ENCODE data around the gene CLDN6. TPM values are rescaled to one million over a fixed set of nuclear protein-coding genes. Genes with fewer than 3 reads are reported as not detected.

CLDN6 gene
- total and polyA plus RNA-seq, 12 donors: 0.46 to 0.47 TPM; not detected in 10

DNA sequence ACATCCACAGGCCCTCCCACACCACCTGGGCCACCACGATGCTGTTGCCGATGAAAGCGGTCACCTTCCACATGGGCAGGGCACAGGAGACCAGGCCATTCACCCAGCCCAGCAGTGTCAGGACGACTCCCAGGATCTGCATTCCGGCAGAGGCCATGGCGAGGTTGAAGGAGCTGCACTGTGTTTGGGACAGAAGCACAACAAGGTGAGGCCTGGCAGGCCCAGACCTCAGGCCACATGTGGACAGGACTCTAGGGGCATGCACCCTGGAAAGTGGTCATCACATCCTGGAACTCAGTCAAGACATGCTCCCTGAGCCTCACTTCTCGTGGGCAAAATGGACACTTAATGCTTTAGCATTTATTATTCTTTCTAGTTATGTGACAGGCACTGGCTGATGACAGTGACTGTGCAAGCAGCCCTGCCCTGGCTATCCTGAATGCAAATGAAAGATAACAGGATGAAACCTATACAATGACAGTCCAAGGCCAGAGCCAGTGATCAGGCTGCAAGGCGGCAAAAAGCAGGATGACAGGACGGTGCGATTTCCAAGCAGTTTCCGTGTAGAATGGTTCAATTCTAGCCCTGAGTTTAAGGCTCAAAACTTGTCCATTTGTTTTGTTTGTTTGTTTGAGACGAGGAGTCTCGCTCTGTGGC, 2.0 kb downstream of the CLDN6 start:
- 85 to 94% (median 89%) methylated on average over 7 to 13 of the region's 13 CpGs for WGBS, 4 donors
- Histone ChIP-seq H3K36me3 (replicated peaks in 1 of 2) (no peaks in the 10 kb centered on the region), H3K9me3 (replicated peaks in 1 of 3) (no peaks in the 10 kb centered on the region), H3K4me3 (no peak overlapping the region), H3K27ac (no peak overlapping the region), H3K4me1 (replicated peaks in 1 of 2) (peaks cover 4 to 16% of the 10 kb centered on the region in 2 donors), H3K27me3 (peaks cover 10% of the 10 kb centered on the region)
- intact Hi-C loops (cut with DNase I): no loop called here
- TF ChIP-seq, protein P1, sequence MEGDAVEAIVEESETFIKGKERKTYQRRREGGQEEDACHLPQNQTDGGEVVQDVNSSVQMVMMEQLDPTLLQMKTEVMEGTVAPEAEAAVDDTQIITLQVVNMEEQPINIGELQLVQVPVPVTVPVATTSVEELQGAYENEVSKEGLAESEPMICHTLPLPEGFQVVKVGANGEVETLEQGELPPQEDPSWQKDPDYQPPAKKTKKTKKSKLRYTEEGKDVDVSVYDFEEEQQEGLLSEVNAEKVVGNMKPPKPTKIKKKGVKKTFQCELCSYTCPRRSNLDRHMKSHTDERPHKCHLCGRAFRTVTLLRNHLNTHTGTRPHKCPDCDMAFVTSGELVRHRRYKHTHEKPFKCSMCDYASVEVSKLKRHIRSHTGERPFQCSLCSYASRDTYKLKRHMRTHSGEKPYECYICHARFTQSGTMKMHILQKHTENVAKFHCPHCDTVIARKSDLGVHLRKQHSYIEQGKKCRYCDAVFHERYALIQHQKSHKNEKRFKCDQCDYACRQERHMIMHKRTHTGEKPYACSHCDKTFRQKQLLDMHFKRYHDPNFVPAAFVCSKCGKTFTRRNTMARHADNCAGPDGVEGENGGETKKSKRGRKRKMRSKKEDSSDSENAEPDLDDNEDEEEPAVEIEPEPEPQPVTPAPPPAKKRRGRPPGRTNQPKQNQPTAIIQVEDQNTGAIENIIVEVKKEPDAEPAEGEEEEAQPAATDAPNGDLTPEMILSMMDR (IDR thresholded peaks at IDR 0.05): no peak
- no peak for DNase-seq

DNA sequence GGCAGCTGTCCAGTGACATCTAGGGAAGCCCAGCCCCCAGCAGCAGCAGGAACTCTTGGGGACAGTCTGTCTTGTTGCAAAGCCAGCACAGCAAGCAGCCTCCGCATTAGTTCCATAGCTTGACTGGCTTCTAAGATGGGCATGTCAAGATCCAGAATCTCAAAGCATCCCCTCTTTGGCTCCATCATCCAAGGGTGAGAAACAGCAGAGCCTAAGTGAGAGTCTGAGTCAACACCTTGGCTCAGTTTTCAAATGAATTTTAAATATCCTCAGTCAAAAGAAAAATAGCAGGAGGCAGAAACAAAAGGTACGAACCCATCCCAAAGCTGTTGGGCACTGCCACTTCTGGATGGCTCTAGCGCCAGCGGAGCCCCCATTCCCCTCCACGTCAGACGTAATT, 3.0 kb downstream of the CLDN6 start:
- TF ChIP-seq, protein P1 (IDR thresholded peaks at IDR 0.05): no peak
- TF ChIP-seq POLR2A (IDR thresholded peaks at IDR 0.05): no peak
- no peak overlapping the region for H3K27ac ChIP-seq
- intact Hi-C loops (cut with DNase I): no loop called here
- peaks cover 10% of the 10 kb centered on the region for H3K27me3 ChIP-seq
- H3K36me3 ChIP-seq (replicated peaks in 1 of 2): no peaks in the 10 kb centered on the region
- no peaks in the 10 kb centered on the region for H3K9me3 ChIP-seq (replicated peaks in 1 of 3)
- DNase-seq: no peak
- 66 to 93% (median 90%) methylated on average over 5 to 6 of the region's 6 CpGs for WGBS, 4 donors
- H3K4me3 ChIP-seq: no peak overlapping the region
- peaks cover 3 to 10% of the 10 kb centered on the region in 2 donors for H3K4me1 ChIP-seq (replicated peaks in 1 of 2)

DNA sequence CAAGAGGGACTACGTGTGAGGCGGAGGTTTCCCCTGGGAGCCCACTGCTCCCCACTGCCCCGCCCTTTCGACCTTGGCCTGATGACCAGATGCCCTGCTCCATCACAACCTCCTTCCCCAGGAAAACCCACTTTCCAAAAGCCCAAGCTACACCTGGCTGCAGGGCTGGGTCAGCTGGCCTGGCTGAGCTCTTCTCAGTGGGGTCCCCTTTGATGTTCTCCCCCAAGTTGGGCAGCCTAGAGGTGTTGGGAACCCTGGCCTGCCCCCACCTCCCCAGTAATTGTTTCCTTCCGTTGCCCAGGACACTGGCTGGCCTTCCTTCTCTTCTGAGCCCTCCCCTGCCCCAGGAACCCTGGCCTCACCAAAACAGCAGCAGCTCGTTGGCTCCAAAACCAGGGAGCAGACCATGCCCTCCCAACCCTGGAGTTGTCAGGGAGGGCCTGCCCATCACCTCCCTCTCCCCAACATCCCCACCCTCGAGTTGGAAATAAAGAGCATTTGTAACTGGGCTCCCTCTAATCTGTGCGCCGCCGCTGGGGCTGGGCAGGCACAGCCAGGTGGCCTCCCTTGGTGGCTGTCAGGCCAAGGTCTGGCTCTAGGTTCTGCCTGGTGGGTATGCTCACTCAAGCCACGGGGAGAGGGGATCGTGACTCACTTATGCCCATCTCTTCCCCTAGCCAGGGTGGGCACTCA, 3.8 kb downstream of the CLDN6 start:
- DNase-seq: no peak
- Histone ChIP-seq H3K36me3 (replicated peaks in 1 of 2) (no peaks in the 10 kb centered on the region), H3K27me3 (peaks cover 16% of the 10 kb centered on the region), H3K27ac (no peak overlapping the region), H3K4me1 (replicated peaks in 1 of 2) (peaks cover 0 to 4% of the 10 kb centered on the region in 2 donors), H3K4me3 (no peak overlapping the region), H3K9me3 (replicated peaks in 1 of 3) (no peaks in the 10 kb centered on the region)
- TF ChIP-seq, protein P1 (IDR thresholded peaks at IDR 0.05): no peak
- no peak for TF ChIP-seq POLR2A (IDR thresholded peaks at IDR 0.05)
- 49 to 72% (median 56%) methylated on average over 5 to 12 of the region's 12 CpGs for WGBS, 4 donors
- intact Hi-C loops (cut with DNase I): no loop called here

DNA sequence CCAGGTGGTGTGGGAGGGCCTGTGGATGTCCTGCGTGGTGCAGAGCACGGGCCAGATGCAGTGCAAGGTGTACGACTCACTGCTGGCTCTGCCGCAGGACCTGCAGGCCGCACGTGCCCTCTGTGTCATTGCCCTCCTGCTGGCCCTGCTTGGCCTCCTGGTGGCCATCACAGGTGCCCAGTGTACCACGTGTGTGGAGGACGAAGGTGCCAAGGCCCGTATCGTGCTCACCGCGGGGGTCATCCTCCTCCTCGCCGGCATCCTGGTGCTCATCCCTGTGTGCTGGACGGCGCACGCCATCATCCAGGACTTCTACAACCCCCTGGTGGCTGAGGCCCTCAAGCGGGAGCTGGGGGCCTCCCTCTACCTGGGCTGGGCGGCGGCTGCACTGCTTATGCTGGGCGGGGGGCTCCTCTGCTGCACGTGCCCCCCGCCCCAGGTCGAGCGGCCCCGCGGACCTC, 4.5 kb downstream of the CLDN6 start:
- H3K27me3 ChIP-seq: peaks cover 15% of the 10 kb centered on the region
- no peak for TF ChIP-seq POLR2A (IDR thresholded peaks at IDR 0.05)
- TF ChIP-seq, protein P1 (IDR thresholded peaks at IDR 0.05): no peak
- H3K36me3 ChIP-seq (replicated peaks in 1 of 2): no peaks in the 10 kb centered on the region
- intact Hi-C loops (cut with DNase I): no loop called here
- H3K27ac ChIP-seq: no peak overlapping the region
- peaks cover 0 to 4% of the 10 kb centered on the region in 2 donors for H3K4me1 ChIP-seq (replicated peaks in 1 of 2)
- no peaks in the 10 kb centered on the region for H3K9me3 ChIP-seq (replicated peaks in 1 of 3)
- DNase-seq: no peak
- H3K4me3 ChIP-seq: no peak overlapping the region
- WGBS, 4 donors: 40 to 61% (median 55%) methylated on average over 11 to 27 of the region's 27 CpGs

Measured in adrenal gland (tissue), 12 donors.